Measurements from ENCODE around the gene SPINK7.

Gene SPINK7

DNA sequence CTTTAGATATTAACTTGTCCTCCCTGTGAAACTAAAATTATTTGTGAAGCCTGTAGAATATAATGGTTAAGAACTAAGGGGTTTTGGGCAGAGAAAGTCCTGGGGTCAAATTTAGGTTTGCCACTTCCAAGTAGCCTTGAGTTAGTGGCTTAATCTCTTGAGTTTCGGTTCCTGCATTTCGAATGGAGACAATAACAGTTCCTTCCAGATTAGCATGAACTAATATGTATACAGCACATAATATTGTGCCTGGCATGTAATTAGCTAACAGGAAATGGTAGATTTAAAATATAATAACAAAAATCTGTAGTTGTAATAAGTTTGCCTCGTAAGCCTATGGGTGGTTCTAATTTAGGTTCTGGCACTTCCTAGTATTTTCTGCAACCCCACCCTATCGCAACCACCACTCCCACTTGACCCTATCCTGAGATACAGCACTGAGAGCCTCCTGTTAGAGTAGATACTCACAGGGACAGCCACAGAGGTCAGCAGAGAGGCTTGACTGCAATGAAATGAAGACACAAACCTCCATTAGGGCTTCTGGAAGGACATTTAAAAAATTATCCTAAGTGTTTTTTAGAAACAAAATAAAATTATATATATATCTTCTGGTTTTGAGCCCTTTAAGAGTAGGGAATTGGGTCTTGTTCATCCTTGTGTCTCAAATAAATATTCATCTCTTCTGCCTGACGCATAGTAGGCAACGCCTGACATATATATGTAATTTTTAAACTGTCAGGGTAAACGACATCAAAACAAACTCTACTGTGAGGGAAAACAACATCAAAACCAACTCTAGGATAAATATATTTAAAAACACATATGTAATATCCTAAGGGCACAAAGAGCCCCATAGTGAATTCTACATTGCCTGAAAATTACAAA lies 31.6 kb downstream of the SPINK7 start:
- DNase-seq: no peak

DNA sequence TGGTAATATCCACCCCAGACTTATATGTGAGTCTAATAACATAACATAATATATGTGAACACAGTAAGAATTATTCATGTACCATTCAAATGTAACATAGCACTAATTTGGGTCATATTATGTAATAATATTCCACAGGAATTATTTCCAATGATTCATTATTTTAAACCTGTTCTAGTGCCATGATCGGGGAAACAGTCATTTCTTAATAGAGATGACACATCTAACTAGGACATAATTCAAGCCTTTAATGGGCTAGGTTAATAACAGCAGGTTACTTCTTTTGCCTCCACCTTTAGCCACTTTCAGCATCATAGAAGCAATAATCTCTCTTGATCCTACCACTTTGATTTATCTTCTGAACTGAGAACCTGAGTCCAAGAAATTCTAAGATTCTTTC lies 35.5 kb downstream of the SPINK7 start:
- no peak for DNase-seq

DNA sequence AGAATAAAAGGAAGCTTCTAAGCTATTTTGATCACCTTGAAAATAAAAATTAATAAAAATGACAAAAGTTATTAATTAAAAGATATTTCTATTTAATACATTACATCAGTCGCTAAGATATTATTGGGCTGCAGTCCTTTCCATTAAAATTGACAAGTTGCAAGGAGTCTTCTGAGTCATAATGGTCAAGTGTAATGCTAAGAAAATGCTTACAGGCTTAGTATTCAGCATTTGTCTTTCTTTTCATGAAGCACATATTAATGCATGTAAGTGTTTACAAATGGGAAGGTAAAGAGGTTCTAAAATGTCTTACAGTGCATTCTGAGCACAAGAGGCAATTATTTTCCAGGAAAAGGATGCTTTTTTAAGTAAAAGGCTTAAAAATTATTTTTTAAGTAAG lies 40.5 kb downstream of the SPINK7 start:
- DNase-seq: no peak

DNA sequence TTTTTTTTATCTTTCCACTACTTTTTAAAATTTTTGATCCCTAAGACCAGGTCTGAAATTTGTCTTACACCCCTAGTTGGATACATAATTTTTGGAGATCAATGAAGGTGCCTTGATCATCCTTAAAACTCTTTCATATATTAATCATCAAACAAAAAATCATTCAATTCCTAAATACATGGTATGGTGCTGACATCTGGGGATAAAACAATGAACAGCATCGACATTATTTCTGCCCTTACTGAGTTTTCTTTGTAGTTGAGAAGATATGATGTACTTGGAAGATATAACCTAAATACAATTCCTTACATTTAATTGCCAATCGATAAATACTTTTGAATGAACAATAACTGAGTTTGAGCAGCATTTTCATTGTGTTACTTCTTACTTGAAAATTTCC lies 41.4 kb downstream of the SPINK7 start:
- DNase-seq: no peak

DNA sequence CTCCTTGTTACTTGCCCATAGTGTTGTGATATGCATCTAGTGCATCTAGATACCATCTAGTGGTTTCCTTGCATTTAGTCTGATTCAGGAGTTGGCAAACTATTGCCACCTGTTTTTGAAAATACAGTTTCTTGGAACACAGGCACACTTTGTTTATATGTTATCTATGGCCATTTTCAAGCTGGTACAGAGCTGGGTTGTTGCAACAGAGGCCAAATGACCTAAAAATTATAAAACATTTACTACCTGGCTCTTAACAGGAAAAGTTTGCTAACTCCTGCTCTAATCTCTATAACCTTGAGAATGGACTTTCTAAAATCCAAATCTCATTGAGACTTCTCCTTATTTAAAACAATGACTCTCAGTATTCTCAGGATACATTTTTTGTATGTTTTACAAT lies 52.1 kb downstream of the SPINK7 start:
- no peak for DNase-seq

Measured in NCI-H2171 (cell line).